OCI-LY7 (cell line): ENCODE measurements around the gene RPLP2. TPM values are rescaled to one million over a fixed set of nuclear protein-coding genes. Genes with fewer than 3 reads are reported as not detected.

Experiments
- BruUV-seq: library from RNA; stranded (reverse); fragments of 400-500 nt; replicated peaks from 2 replicates; lab custom pipeline; 2021; lab: Mats Ljungman, UMichigan
- CTCF ChIA-PET: fragments of 300-600 bp; sonication (Branson Sonifier 250); formaldehyde crosslinking; loops from one replicate; lab custom pipeline; 2022; ENCODE audit warnings: antibody characterized with exemption; ENCODE audit not compliant: unreplicated experiment; lab: Charles Lee
- POLR2A ChIA-PET: fragments of 300-600 bp; sonication (Branson Sonifier 250); formaldehyde crosslinking; loops from one replicate; lab custom pipeline; 2022; ENCODE audit warnings: antibody characterized with exemption; lab: Charles Lee
- DNase-seq: peaks from one replicate; pipeline ENCODE4 v3.0.0-alpha.2; 2015; ENCODE audit warnings: low spot score
- H2AFZ ChIP-seq: fragments of 200-600 bp; sonication (generic), shearing (Covaris generic); 2 replicates; pipeline ENCODE4 v1.6.1; 2014; ENCODE audit warnings: mild to moderate bottlenecking, antibody characterized with exemption, low read length, moderate library complexity
- H3K27ac ChIP-seq: fragments of 200-600 bp; sonication (generic); 2 replicates; pipeline ENCODE4 v1.5.1; 2014; ENCODE audit warnings: mixed run types, low read depth, mild to moderate bottlenecking, moderate library complexity, low read length, inconsistent platforms; ENCODE audit not compliant: poor library complexity, severe bottlenecking
- H3K36me3 ChIP-seq: fragments of 200-600 bp; sonication (generic); 2 replicates; pipeline ENCODE4 v1.6.1; 2014; ENCODE audit warnings: mild to moderate bottlenecking, antibody characterized with exemption, low read length, moderate library complexity, mixed read lengths; ENCODE audit not compliant: insufficient read depth
- H3K4me1 ChIP-seq: fragments of 200-600 bp; sonication (generic); 2 replicates; pipeline ENCODE4 v1.5.1; 2014; ENCODE audit warnings: mild to moderate bottlenecking, low read length; ENCODE audit not compliant: insufficient read depth, poor library complexity, severe bottlenecking
- H3K4me2 ChIP-seq: fragments of 200-600 bp; sonication (generic); 2 replicates; pipeline ENCODE4 v1.6.1; 2014; ENCODE audit warnings: mild to moderate bottlenecking, low read length
- H3K4me3 ChIP-seq: fragments of 200-600 bp; sonication (generic); 2 replicates; pipeline ENCODE4 v1.5.1; 2014; ENCODE audit warnings: mild to moderate bottlenecking, low read depth, low read length; ENCODE audit not compliant: poor library complexity, severe bottlenecking
- H3K79me2 ChIP-seq: fragments of 200-600 bp; sonication (generic); 2 replicates; pipeline ENCODE4 v1.6.1; 2016; ENCODE audit warnings: low read depth, mild to moderate bottlenecking, low read length, moderate library complexity, mixed read lengths; ENCODE audit not compliant: insufficient read depth
- H3K9me2 ChIP-seq: fragments of 200-600 bp; sonication (generic); 2 replicates; pipeline ENCODE4 v1.6.1; 2016; ENCODE audit warnings: mild to moderate bottlenecking, low read length, mixed read lengths; ENCODE audit not compliant: insufficient read depth
- H3K9me3 ChIP-seq: fragments of 200-600 bp; sonication (generic); 2 replicates; pipeline ENCODE4 v1.6.1; 2014; ENCODE audit warnings: mild to moderate bottlenecking, mixed run types, low read length, mixed read lengths
- H4K20me1 ChIP-seq: fragments of 200-600 bp; sonication (generic); 2 replicates; pipeline ENCODE4 v1.6.1; 2014; ENCODE audit warnings: mild to moderate bottlenecking, antibody characterized with exemption, low read length, moderate library complexity, mixed read lengths; ENCODE audit not compliant: insufficient read depth
- EZH2phosphoT487 ChIP-seq: fragments of 200-600 bp; sonication (generic); IDR thresholded peaks from 2 replicates; pipeline ENCODE4 v1.6.1; 2018; ENCODE audit warnings: low read depth, borderline replicate concordance, mild to moderate bottlenecking, mixed run types, antibody characterized with exemption, low read length, moderate library complexity, mixed read lengths
- intact Hi-C: fragments of 100-400 bp; cut with micrococcal nuclease; formaldehyde crosslinking; loops from one replicate; pipeline ENCODE4 v1.10.0; 2022; ENCODE audit not compliant: unreplicated experiment
- total RNA-seq, 2 experiments: library from RNA; depleted of rRNA in 1 of 2; stranded (reverse); fragments of >200 nt in 1 of 2; shearing (Covaris generic) in 1 of 2; gene quantifications; 2 replicates each; pipeline ENCODE4 v1.2.3, GENCODE V29; 2014 to 2022
- TF ChIP-seq, protein P1 (sequence below): fragments of 200-600 bp; sonication (generic); conservative IDR thresholded peaks from 2 replicates; pipeline ENCODE4 v1.5.1; 2014; ENCODE audit warnings: mild to moderate bottlenecking, antibody characterized with exemption, low read length, moderate library complexity, mixed read lengths

The RPLP2 gene
- total RNA-seq, 2 experiments from 2014 or later: 1,564 to 3,147 TPM

DNA sequence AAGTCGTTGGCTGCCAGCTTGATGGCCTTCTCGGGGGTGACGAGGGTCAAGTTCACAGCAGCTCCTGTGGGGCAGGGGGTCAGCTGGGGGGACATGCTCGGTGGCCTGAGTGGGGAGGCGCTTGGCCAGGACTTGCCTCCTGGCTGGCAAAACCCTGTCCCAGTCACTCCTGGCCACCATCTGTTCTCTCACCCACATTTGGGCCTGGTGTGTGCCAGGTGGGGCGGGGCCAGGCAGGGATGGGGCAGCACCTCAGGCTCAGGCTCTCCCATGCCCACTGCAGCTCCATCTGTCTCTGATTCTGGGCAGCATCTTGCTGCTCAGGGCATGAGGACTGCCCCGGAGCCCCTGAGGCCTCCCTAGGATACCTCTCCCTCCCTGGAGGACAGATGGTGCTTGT, 16.2 kb upstream of the RPLP2 start:
- Histone ChIP-seq H3K4me1 (peaks cover 34% of the 10 kb centered on the region), H4K20me1 (no peaks in the 10 kb centered on the region), H3K4me2 (no peak overlapping the region), H3K79me2 (peaks cover 20% of the 10 kb centered on the region), H2AFZ (no peak overlapping the region), H3K27ac (no peak overlapping the region), H3K9me3 (no peaks in the 10 kb centered on the region), H3K9me2 (no peaks in the 10 kb centered on the region), H3K4me3 (no peak overlapping the region), H3K36me3 (peaks cover 21% of the 10 kb centered on the region; the same call in 1 of the 2 replicates)
- no peak for TF ChIP-seq EZH2phosphoT487
- TF ChIP-seq, protein P1, sequence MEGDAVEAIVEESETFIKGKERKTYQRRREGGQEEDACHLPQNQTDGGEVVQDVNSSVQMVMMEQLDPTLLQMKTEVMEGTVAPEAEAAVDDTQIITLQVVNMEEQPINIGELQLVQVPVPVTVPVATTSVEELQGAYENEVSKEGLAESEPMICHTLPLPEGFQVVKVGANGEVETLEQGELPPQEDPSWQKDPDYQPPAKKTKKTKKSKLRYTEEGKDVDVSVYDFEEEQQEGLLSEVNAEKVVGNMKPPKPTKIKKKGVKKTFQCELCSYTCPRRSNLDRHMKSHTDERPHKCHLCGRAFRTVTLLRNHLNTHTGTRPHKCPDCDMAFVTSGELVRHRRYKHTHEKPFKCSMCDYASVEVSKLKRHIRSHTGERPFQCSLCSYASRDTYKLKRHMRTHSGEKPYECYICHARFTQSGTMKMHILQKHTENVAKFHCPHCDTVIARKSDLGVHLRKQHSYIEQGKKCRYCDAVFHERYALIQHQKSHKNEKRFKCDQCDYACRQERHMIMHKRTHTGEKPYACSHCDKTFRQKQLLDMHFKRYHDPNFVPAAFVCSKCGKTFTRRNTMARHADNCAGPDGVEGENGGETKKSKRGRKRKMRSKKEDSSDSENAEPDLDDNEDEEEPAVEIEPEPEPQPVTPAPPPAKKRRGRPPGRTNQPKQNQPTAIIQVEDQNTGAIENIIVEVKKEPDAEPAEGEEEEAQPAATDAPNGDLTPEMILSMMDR: no peak
- CTCF ChIA-PET: no interaction called here
- DNase-seq: no peak
- intact Hi-C loops: no loop called here
- POLR2A ChIA-PET: no interaction called here
- no TSS peak for BruUV-seq

DNA sequence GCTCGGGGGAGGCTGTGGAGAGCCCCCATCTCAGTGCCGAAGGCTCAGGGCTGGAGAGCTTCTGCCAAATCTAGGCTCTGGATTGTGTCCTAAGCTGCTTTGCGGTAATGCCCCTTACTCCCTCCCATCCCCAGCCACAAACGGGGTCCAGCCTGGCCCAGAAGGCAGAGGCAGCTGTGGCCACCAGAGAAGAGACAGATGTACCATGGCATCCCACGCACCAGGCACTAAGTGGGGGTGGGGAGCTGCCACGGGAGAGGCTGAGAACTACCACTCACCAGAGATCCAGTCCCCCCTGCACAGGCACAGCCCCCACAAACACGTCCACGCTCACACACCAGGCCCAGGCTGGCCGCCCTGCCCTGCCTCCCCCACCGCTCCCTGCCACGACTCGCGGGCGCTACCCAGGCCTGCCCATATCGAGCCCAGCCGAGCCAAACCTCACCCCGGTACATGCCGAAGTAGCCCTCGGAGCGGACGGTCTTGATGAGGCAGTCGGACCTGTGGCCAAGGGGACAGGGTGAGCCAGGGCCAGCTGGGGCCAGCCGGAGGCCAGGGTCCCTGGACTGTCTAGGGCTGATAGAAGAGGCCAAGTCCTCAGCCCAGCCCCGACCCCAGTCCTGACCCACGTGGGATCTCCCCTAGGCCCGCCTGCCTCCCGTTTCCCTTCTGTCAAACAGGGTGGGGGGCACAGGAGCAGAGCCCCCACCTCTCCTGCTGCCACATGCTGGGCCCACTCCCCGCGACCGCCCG, 15.6 kb upstream of the RPLP2 start:
- BruUV-seq: no TSS peak
- Histone ChIP-seq H2AFZ (no peak overlapping the region), H3K4me3 (no peak overlapping the region), H4K20me1 (no peaks in the 10 kb centered on the region), H3K9me2 (no peaks in the 10 kb centered on the region), H3K4me1 (peaks cover 28% of the 10 kb centered on the region), H3K9me3 (no peaks in the 10 kb centered on the region), H3K27ac (no peak overlapping the region), H3K36me3 (peaks cover 25% of the 10 kb centered on the region; the same call in 1 of the 2 replicates), H3K4me2 (peak overlapping the region; percentile 98), H3K79me2 (peaks cover 13% of the 10 kb centered on the region; the same call in 1 of the 2 replicates)
- TF ChIP-seq EZH2phosphoT487: no peak
- TF ChIP-seq, protein P1: no peak
- POLR2A ChIA-PET: no interaction called here
- DNase-seq: no peak
- intact Hi-C loops: no loop called here
- CTCF ChIA-PET: no interaction called here
